ENCODE data around the gene CDC123.
"Not testable (repeated sequence)": the region's sequence is repeated elsewhere in the genome, so short reads cannot be mapped to it uniquely, and the experiment has no call there.

Gene CDC123

GRCh38 chr10:12195603-12196506 is at the start of gene CDC123, which contains the start of gene NUDT5:
Gene CDC123, plus strand, starts transcription at chr10:12196188. Its CDS starts 58 bp downstream, at chr10:12196246.
Gene NUDT5, minus strand, starts transcription at chr10:12195891. Its CDS starts 9,600 bp downstream, at chr10:12186291.
- DNase-seq, result peak; percentile 88

GRCh38 chr10:12150163-12150562 is 45.8 kb upstream of the CDC123 start:
- no peak for DNase-seq

GRCh38 chr10:12154516-12154915 is 41.5 kb upstream of the CDC123 start:
- no peak for DNase-seq

- no peak for DNase-seq
These were observed 39.4 kb upstream of the CDC123 start for GRCh38 chr10:12156367-12157123.

GRCh38 chr10:12158111-12158510 is 37.9 kb upstream of the CDC123 start:
- no peak for DNase-seq

- DNase-seq, result no peak
These were observed 35.3 kb upstream of the CDC123 start for GRCh38 chr10:12160664-12161063.

- DNase-seq, result no peak
These were observed 33.1 kb upstream of the CDC123 start for GRCh38 chr10:12162927-12163326.

GRCh38 chr10:12164085-12164484 is 31.9 kb upstream of the CDC123 start:
- DNase-seq, result no peak

GRCh38 chr10:12165036-12165435 is 31.0 kb upstream of the CDC123 start:
- no peak for DNase-seq

GRCh38 chr10:12165999-12166775 is 29.8 kb upstream of the CDC123 start:
- DNase-seq, result no peak

- not testable (repeated sequence) for DNase-seq
These were observed 24.5 kb upstream of the CDC123 start for GRCh38 chr10:12171512-12171911.

GRCh38 chr10:12177642-12178041 is 18.3 kb upstream of the CDC123 start:
- no peak for DNase-seq

- DNase-seq, result no peak
These were observed 16.3 kb upstream of the CDC123 start for GRCh38 chr10:12179606-12180170.

GRCh38 chr10:12180221-12180974 is 15.6 kb upstream of the CDC123 start:
- no peak for DNase-seq

GRCh38 chr10:12181065-12181775 is 14.8 kb upstream of the CDC123 start:
- DNase-seq, result no peak

- DNase-seq, result no peak
These were observed 11.8 kb upstream of the CDC123 start for GRCh38 chr10:12184165-12184564.

- DNase-seq, result no peak
These were observed 9.7 kb upstream of the CDC123 start for GRCh38 chr10:12186323-12186722.

- no peak for DNase-seq
These were observed 8.6 kb upstream of the CDC123 start for GRCh38 chr10:12187321-12187905.

GRCh38 chr10:12188656-12189055 is 7.3 kb upstream of the CDC123 start:
- DNase-seq, result no peak

- DNase-seq, result no peak
These were observed 6.6 kb upstream of the CDC123 start for GRCh38 chr10:12189426-12189825.

- DNase-seq, result no peak
These were observed 4.3 kb upstream of the CDC123 start for GRCh38 chr10:12191715-12192114.
